Fibroblast of lung (primary cell): ENCODE measurements around the gene TMEM9. TPM values are rescaled to one million over a fixed set of nuclear protein-coding genes. Genes with fewer than 3 reads are reported as not detected.

Experiments
- DNase-seq, 2 donors: peaks; one replicate each; pipeline versions ENCODE4 v3.0.0 to v3.0.0-alpha.2; 2010; ENCODE audit warnings: low read depth in 2 of 2
- H2AFZ ChIP-seq: 2 replicates; pipeline ENCODE4 v1.5.1; 2012; ENCODE audit warnings: low read length, control low read depth, inconsistent platforms
- H3K27ac ChIP-seq: 2 replicates; pipeline ENCODE4 v1.5.1; 2011; ENCODE audit warnings: low read length, control low read depth; ENCODE audit not compliant: insufficient read depth
- H3K27me3 ChIP-seq: 2 replicates; pipeline ENCODE4 v1.5.1; 2011; ENCODE audit warnings: mild to moderate bottlenecking, low read length; ENCODE audit not compliant: control insufficient read depth, insufficient read depth
- H3K36me3 ChIP-seq: 2 replicates; pipeline ENCODE4 v1.5.1; 2011; ENCODE audit warnings: low read length; ENCODE audit not compliant: control insufficient read depth, insufficient read depth
- H3K4me1 ChIP-seq: 2 replicates; pipeline ENCODE4 v1.5.1; 2011; ENCODE audit warnings: low read length; ENCODE audit not compliant: control insufficient read depth, insufficient read depth; ENCODE audit errors: extremely low read depth
- H3K4me2 ChIP-seq: 2 replicates; pipeline ENCODE4 v1.5.1; 2011; ENCODE audit warnings: low read length, control low read depth; ENCODE audit not compliant: insufficient read depth; ENCODE audit errors: extremely low read depth
- H3K4me3 ChIP-seq, 4 experiments: fragments of 200-600 bp in 1 of 4; sonication (generic) in 1 of 4; replicated peaks in 1 of 4; 2 replicates each; pipeline ENCODE4 v1.5.1; 2011 to 2016; ENCODE audit warnings: low read length in 4 of 4, low read depth in 3 of 4, mild to moderate bottlenecking in 3 of 4, control low read depth in 2 of 4, inconsistent platforms in 1 of 4, mixed read lengths in 1 of 4; ENCODE audit not compliant: insufficient read depth in 1 of 4; ENCODE audit errors: control extremely low read depth in 1 of 4
- H3K79me2 ChIP-seq: 2 replicates; pipeline ENCODE4 v1.5.1; 2012; ENCODE audit warnings: mild to moderate bottlenecking, low read length, inconsistent platforms; ENCODE audit not compliant: control insufficient read depth, insufficient read depth
- H3K9ac ChIP-seq: 2 replicates; pipeline ENCODE4 v1.5.1; 2011; ENCODE audit warnings: mild to moderate bottlenecking, low read length, control low read depth; ENCODE audit not compliant: insufficient read depth
- H3K9me3 ChIP-seq: 2 replicates; pipeline ENCODE4 v1.5.1; 2012; ENCODE audit warnings: low read depth, low read length; ENCODE audit not compliant: control insufficient read depth, insufficient read depth
- H4K20me1 ChIP-seq: 2 replicates; pipeline ENCODE4 v1.5.1; 2011; ENCODE audit warnings: low read length; ENCODE audit not compliant: control insufficient read depth, insufficient read depth; ENCODE audit errors: extremely low read depth
- CTCF ChIP-seq, 2 donors: IDR thresholded peaks in 1 of 2; conservative IDR thresholded peaks in 1 of 2; 1 replicate in 1 of 2; 2 replicates in 1 of 2; pipeline ENCODE4 v1.5.1; 2011 to 2012; ENCODE audit warnings: low read length in 2 of 2, control low read depth in 1 of 2, inconsistent platforms in 1 of 2, low read depth in 1 of 2, mild to moderate bottlenecking in 1 of 2
- EZH2 ChIP-seq: IDR thresholded peaks from 2 replicates; pipeline ENCODE4 v1.5.1; 2012; ENCODE audit warnings: low read length, control low read depth, mild to moderate bottlenecking; ENCODE audit errors: missing control alignments
- polyA plus RNA-seq, 2 donors: library from polyadenylated mRNA; depleted of rRNA in 1 of 2; stranded (reverse) in 1 of 2; unstranded in 1 of 2; fragments of >200 nt; gene quantifications; 2 replicates each; pipeline ENCODE4 v1.2.1, GENCODE V29; 2011 to 2012; ENCODE audit warnings: missing spikeins in 1 of 2
- total RNA-seq: library from RNA; depleted of rRNA; stranded (reverse); fragments of >200 nt; gene quantifications from 2 replicates; pipeline ENCODE4 v1.2.1, GENCODE V29; 2014

TMEM9 gene
- total and polyA plus RNA-seq, 2 donors (not counting 1 experiment from before 2014, with no cell fraction given) = 58.2 to 91.0 TPM

DNA sequence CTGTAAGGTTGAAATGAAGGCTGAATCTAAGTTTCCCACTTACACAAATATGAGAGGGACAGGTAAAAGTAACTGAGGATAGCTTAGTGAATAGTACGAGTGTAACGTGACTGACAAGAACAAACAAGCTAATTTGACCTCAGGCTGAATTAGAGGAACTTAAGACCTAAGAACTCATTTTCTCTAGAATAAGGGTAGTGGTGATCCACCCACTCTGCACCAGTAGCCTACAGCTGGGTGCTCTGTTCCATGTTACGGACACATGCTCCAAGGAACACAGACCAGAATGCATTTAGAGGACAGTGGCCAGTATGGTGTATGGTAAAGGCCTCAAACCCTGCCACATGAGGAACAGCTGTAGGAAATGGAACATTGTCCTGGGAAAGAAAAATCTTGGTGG is 14.9 kb upstream of the TMEM9 start:
- H3K27ac ChIP-seq = no peak overlapping the region
- no peak overlapping the region for H2AFZ ChIP-seq
- peaks cover 6% of the 10 kb centered on the region for H3K27me3 ChIP-seq
- no peaks in the 10 kb centered on the region for H3K9me3 ChIP-seq
- no peak for DNase-seq
- TF ChIP-seq EZH2 (no peak), CTCF (conservative IDR thresholded peaks at IDR 0.05 in 1 of 2, IDR thresholded peaks at IDR 0.05 in 1 of 2; ENCODE audit: low read depth in 1 of 2, low read length in 2 of 2) (no peak)
- H3K9ac ChIP-seq = no peak overlapping the region
- no peak overlapping the region for H3K4me2 ChIP-seq
- no peaks in the 10 kb centered on the region for H3K36me3 ChIP-seq
- H3K4me1 ChIP-seq = peaks cover 5% of the 10 kb centered on the region
- no peak overlapping the region for H3K4me3 ChIP-seq
- H4K20me1 ChIP-seq = no peaks in the 10 kb centered on the region
- no peaks in the 10 kb centered on the region for H3K79me2 ChIP-seq

GRCh38 chr1:201167041-201167991 is 13.0 kb upstream of the TMEM9 start:
- Histone ChIP-seq H3K79me2 (no peaks in the 10 kb centered on the region), H3K9ac (no peak overlapping the region), H2AFZ (no peak overlapping the region), H3K4me1 (peaks cover 5% of the 10 kb centered on the region), H3K4me2 (no peak overlapping the region), H3K9me3 (no peaks in the 10 kb centered on the region), H3K4me3 (no peak overlapping the region), H4K20me1 (no peaks in the 10 kb centered on the region), H3K27me3 (peaks cover 9% of the 10 kb centered on the region), H3K27ac (no peak overlapping the region), H3K36me3 (no peaks in the 10 kb centered on the region)
- DNase-seq = no peak
- TF ChIP-seq CTCF (conservative IDR thresholded peaks at IDR 0.05 in 1 of 2, IDR thresholded peaks at IDR 0.05 in 1 of 2; ENCODE audit: low read depth in 1 of 2, low read length in 2 of 2) (no peak), EZH2 (no peak)

DNA sequence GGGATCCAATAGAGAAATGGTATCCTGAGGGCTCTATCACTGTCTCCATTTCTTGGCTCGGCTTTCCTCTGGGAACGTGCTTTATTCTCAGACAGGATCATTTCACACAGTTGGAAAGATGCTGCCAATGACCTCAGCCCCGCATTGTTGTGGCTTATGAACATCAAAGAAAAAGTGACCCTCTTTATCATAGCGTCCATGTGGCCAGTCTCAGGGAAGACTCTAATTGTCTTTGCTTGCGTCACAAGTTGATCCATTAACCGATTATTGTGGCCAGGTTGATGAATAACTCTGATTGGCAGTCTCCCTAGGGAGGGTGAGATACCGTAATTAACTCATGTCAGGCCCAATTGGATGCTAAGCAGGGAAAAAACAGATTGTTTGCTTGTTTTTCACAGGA is 10.4 kb upstream of the TMEM9 start:
- Histone ChIP-seq H3K4me1 (peaks cover under 1% of the 10 kb centered on the region), H3K27ac (no peak overlapping the region)

More for the DNA sequence above, 10.4 kb upstream of the TMEM9 start:
- H3K79me2 ChIP-seq = no peaks in the 10 kb centered on the region
- TF ChIP-seq CTCF (conservative IDR thresholded peaks at IDR 0.05 in 1 of 2, IDR thresholded peaks at IDR 0.05 in 1 of 2; ENCODE audit: low read depth in 1 of 2, low read length in 2 of 2) = no peak
- TF ChIP-seq EZH2 = no peak
- H3K4me2 ChIP-seq = no peak overlapping the region
- no peaks in the 10 kb centered on the region for H4K20me1 ChIP-seq
- no peak overlapping the region for H2AFZ ChIP-seq
- H3K9ac ChIP-seq = no peak overlapping the region
- H3K4me3 ChIP-seq = no peak overlapping the region
- peak in 1 of 2 donors; percentile 17 for DNase-seq
- H3K36me3 ChIP-seq = no peaks in the 10 kb centered on the region
- no peaks in the 10 kb centered on the region for H3K9me3 ChIP-seq
- H3K27me3 ChIP-seq = peaks cover 12% of the 10 kb centered on the region
